Hypothalamus (tissue), 51 donors: ENCODE data around the gene PDLIM7.

Source experiments
- DNase-seq, 51 donors: peaks; one replicate each; lab custom pipeline; 2025; lab: John Stamatoyannopoulos, UW

The PDLIM7 gene

GRCh38 chr5:177434437-177434836 is 63.0 kb downstream of the PDLIM7 start:
- no peak for DNase-seq

GRCh38 chr5:177433658-177434217 is 63.7 kb downstream of the PDLIM7 start:
- no peak for DNase-seq
